ENCODE measurements around the gene TRPV3.

- TF ChIP-seq, protein P1, sequence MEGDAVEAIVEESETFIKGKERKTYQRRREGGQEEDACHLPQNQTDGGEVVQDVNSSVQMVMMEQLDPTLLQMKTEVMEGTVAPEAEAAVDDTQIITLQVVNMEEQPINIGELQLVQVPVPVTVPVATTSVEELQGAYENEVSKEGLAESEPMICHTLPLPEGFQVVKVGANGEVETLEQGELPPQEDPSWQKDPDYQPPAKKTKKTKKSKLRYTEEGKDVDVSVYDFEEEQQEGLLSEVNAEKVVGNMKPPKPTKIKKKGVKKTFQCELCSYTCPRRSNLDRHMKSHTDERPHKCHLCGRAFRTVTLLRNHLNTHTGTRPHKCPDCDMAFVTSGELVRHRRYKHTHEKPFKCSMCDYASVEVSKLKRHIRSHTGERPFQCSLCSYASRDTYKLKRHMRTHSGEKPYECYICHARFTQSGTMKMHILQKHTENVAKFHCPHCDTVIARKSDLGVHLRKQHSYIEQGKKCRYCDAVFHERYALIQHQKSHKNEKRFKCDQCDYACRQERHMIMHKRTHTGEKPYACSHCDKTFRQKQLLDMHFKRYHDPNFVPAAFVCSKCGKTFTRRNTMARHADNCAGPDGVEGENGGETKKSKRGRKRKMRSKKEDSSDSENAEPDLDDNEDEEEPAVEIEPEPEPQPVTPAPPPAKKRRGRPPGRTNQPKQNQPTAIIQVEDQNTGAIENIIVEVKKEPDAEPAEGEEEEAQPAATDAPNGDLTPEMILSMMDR (IDR thresholded peaks at IDR 0.05): no peak
- TF ChIP-seq EZH2phosphoT487 (IDR thresholded peaks at IDR 0.05): no peak
- TF ChIP-seq EZH2 (IDR thresholded peaks at IDR 0.05): no peak
These were observed 7.5 kb upstream of the TRPV3 start for GRCh38 chr17:3565143-3565542.

Data from neural progenitor cell (in vitro differentiated cells).